Effector memory CD4-positive, alpha-beta T cell (primary cell): Measurements from ENCODE around the gene FSHB.

ENCODE experiments used
- DNase-seq, 3 donors: peaks; one replicate each; pipeline ENCODE4 v3.0.0-alpha.2; 2020
- H3K27ac ChIP-seq: 2 replicates; pipeline ENCODE4 v1.7.0; 2013; ENCODE audit warnings: mild to moderate bottlenecking, low read length, moderate library complexity; ENCODE audit not compliant: insufficient read depth, poor library complexity, severe bottlenecking
- H3K27me3 ChIP-seq: replicated peaks from 2 replicates; pipeline ENCODE4 v1.7.0; 2013; ENCODE audit warnings: mild to moderate bottlenecking, low read length; ENCODE audit not compliant: insufficient read depth, control insufficient read depth, poor library complexity, severe bottlenecking
- H3K36me3 ChIP-seq: 2 replicates; pipeline ENCODE4 v1.7.0; 2013; ENCODE audit warnings: mild to moderate bottlenecking, low read length, moderate library complexity; ENCODE audit not compliant: control insufficient read depth, insufficient read depth
- H3K4me1 ChIP-seq: 2 replicates; pipeline ENCODE4 v1.7.0; 2013; ENCODE audit warnings: low read length, mild to moderate bottlenecking; ENCODE audit not compliant: control insufficient read depth, insufficient read depth, poor library complexity, severe bottlenecking
- H3K4me3 ChIP-seq: 2 replicates; pipeline ENCODE4 v1.7.0; 2013; ENCODE audit warnings: low read length, low read depth, mild to moderate bottlenecking; ENCODE audit not compliant: insufficient read depth, poor library complexity, severe bottlenecking
- H3K9me3 ChIP-seq: 2 replicates; pipeline ENCODE4 v1.7.0; 2013; ENCODE audit warnings: mild to moderate bottlenecking, low read length, moderate library complexity; ENCODE audit not compliant: control insufficient read depth

The FSHB gene

DNA sequence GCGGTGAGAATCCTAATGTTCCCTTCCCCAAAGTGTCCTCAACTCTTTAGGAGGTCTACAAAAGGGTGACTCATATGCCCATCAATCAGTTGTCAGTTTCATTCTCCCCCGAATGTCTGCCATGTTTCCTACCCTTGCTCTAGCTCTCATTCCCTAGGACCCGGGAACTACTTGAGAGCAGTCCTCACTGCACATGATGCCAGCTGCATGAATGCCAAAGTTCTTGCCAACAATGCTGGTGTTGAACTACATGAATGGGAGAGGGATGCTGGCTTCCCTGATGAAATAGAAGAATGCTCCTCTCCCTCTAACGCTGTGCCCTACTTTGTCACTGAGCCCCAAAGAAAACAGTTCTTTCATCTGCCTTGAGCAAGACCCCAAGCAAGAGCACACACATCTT, 12.5 kb upstream of the FSHB start:
- H3K27ac ChIP-seq = no peak overlapping the region

DNA sequence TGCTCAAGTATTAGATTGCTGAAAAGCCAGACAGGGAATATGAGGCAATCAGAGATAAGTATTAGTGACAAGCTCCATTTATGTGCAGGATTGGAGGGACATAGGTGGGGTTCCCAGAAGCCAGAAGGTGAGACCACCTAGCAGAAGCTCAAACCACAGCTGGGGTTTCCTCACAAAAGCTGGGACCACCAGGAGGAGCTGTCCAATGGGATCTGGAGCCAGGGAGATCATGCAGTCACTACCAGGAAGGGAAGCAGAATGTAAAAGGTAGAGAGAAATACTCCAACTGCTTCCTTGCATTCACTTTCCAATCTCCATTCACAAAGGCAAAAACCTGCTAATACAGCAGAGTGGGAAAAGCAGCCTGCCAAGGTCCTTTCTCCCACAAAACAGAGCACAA, 5.2 kb upstream of the FSHB start:
- DNase-seq = no peak
- no peaks in the 10 kb centered on the region for H3K36me3 ChIP-seq
- no peaks in the 10 kb centered on the region for H3K27me3 ChIP-seq
- H3K4me3 ChIP-seq = no peak overlapping the region
- H3K9me3 ChIP-seq = no peaks in the 10 kb centered on the region
- no peak overlapping the region for H3K27ac ChIP-seq
- H3K4me1 ChIP-seq = no peaks in the 10 kb centered on the region

More for the DNA sequence above, 12.5 kb upstream of the FSHB start:
- H3K27me3 ChIP-seq = no peaks in the 10 kb centered on the region
- no peaks in the 10 kb centered on the region for H3K4me1 ChIP-seq
- no peak for DNase-seq
- H3K9me3 ChIP-seq = no peaks in the 10 kb centered on the region
- H3K36me3 ChIP-seq = no peaks in the 10 kb centered on the region
- H3K4me3 ChIP-seq = no peak overlapping the region

DNA sequence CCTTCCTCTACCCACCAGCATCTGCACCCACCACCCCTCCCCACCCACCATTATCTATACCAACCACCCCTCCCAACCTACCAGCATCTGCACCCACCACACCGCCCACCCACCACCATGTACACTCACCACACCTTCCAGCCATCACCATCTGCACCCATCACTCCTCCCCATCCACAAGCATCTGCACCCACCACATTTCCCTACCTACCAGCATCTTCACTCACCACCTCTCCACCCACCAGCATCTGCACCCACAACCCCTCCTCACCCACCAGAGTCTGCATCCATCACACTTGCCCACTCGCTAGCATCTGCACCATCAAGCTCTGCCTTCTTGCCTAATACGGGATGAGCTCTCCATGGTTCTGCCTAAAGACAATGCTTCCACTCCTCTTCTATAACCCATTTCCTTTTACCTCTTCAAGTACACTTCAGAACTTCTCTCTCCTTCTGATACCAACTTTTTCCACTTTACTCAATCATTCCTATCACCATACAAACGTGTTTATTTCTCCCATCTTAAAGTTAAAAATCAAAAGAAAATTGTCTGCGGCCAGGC, 2.4 kb upstream of the FSHB start:
- Histone ChIP-seq H3K27me3 (no peaks in the 10 kb centered on the region), H3K9me3 (no peaks in the 10 kb centered on the region), H3K4me3 (no peak overlapping the region), H3K27ac (no peak overlapping the region), H3K4me1 (no peaks in the 10 kb centered on the region), H3K36me3 (no peaks in the 10 kb centered on the region)
- no peak for DNase-seq

DNA sequence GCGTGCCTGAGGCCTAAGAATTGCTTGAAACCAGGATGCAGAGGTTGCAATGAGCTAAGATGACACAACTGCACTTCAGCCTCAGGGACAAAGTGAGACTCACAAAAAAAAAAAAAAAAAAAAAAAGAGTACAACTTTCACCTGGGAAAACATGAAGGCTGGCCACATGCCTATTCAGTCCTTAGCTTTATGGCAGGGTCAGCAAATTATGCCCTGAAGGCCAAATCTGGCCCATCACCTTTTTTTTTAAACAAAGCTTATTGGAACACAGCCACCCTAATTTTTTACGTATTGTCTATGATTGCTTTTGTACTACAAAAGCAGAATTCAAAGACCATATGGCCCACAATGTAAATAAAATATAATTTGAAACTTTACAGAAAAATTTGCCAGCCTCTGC, 8.2 kb downstream of the FSHB start:
- Histone ChIP-seq H3K27ac (no peak overlapping the region), H3K27me3 (no peaks in the 10 kb centered on the region), H3K9me3 (no peaks in the 10 kb centered on the region), H3K4me1 (no peaks in the 10 kb centered on the region), H3K4me3 (no peak overlapping the region), H3K36me3 (no peaks in the 10 kb centered on the region)
- no peak for DNase-seq

DNA sequence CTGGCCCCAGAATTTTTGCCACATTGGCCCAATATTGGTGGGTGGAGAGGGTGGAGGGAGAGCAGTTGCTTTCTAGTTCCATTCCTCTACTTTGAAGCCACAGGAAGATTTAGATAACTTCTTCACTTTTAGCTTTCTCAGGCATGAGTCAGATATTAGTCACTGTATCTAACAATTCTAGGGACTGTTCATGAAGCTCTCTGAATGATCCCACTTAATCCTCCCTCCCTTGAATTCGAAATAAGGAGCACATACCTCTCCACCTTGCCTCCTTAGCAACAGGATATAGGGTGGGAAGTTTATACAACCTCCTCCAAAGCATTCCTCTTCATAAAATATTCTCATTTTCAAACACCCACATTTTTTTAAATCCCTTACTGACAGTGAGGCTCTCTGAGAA, 13.5 kb downstream of the FSHB start:
- no peaks in the 10 kb centered on the region for H3K27me3 ChIP-seq
- no peak overlapping the region for H3K4me3 ChIP-seq
- no peak for DNase-seq
- H3K9me3 ChIP-seq = no peaks in the 10 kb centered on the region
- H3K36me3 ChIP-seq = no peaks in the 10 kb centered on the region
- H3K27ac ChIP-seq = no peak overlapping the region
- no peaks in the 10 kb centered on the region for H3K4me1 ChIP-seq

DNA sequence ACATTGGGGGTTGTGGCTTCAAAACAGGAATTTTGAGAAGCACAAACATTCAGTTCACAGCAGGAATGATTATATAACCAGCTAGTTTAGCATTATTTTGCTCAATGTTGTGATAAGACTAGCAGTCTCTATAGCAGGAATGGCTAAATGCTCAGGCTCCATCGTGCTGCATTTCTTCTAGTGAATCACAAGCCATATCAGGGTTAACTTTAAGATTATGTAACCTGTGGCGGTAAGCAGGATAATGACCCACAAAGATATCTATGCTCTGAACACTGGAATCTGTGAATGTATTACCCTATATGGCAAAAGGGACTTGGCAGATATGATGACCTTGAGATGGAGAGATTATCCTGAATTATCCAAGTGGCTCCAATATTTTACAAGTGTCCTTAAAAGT, 14.8 kb downstream of the FSHB start:
- Histone ChIP-seq H3K4me1 (no peaks in the 10 kb centered on the region), H3K9me3 (no peaks in the 10 kb centered on the region), H3K36me3 (no peaks in the 10 kb centered on the region), H3K4me3 (no peak overlapping the region), H3K27me3 (no peaks in the 10 kb centered on the region), H3K27ac (no peak overlapping the region)
- DNase-seq = no peak

DNA sequence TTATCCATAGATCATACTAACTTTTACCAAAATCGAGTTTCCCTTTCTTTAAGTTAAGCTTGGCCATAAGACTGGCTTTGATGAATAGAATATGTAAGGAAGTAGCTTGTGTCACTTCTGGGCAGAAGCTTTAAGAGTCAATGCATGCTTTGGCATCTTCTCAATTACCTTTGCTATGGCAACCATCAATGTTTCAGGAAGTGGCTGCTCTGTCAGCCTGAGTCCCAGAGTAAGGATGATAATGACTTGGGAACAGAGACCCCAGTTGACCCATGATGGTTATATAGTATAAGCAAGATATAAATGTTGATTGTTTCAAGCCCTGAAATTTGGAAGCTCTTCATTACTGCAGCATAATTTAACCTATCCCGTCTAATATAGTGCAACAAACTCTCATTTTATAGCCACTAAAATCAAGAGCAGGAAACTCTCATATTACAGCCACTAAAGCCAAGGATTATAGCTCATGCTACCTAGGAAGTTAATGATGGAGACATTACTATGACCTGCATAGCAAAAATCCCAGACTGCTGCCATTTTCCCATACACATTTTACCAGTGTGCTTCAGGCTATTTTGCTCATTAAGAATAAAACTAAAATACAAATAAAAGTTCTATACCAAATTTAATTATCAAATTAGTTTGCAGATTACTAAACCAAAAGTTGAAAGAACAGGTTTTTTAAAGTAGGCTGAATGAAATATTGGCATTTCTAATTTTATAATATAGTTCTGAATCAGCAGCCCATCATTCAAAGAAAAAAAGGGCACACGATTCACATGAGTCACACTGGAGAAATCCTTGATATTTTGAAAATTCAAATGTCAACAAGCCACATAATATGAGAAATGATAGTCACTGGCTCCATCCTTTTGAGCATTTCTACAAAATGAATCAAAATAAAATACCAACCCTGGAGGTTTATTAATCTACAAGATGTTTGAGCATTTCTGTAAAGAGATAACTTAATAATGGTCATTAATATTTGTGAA, 23.8 kb downstream of the FSHB start:
- no peaks in the 10 kb centered on the region for H3K4me1 ChIP-seq
- no peaks in the 10 kb centered on the region for H3K36me3 ChIP-seq
- no peaks in the 10 kb centered on the region for H3K9me3 ChIP-seq
- H3K27ac ChIP-seq = no peak overlapping the region
- H3K27me3 ChIP-seq = no peaks in the 10 kb centered on the region
- H3K4me3 ChIP-seq = no peak overlapping the region
- no peak for DNase-seq

DNA sequence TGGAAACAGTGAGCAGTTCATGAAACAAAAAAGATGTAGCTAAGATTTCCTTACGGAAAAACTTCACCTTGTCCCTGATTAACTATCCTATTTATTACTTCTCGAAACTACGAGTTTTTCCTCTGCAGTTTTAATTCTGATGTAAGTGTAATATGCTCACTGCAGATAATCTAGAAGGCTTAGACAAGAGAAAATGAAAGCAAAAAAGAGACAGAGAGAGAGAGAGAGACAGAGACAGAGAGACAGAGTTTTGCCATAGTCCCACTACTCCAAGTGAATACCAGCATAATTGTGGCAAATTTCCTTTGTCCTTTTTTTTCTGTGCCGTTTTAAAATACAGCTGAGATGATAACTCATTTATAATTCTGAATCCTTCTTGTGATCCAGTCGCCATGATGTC, 24.8 kb downstream of the FSHB start:
- Histone ChIP-seq H3K27ac (no peak overlapping the region), H3K4me1 (no peaks in the 10 kb centered on the region), H3K36me3 (no peaks in the 10 kb centered on the region), H3K9me3 (no peaks in the 10 kb centered on the region), H3K27me3 (no peaks in the 10 kb centered on the region), H3K4me3 (no peak overlapping the region)
- no peak for DNase-seq

DNA sequence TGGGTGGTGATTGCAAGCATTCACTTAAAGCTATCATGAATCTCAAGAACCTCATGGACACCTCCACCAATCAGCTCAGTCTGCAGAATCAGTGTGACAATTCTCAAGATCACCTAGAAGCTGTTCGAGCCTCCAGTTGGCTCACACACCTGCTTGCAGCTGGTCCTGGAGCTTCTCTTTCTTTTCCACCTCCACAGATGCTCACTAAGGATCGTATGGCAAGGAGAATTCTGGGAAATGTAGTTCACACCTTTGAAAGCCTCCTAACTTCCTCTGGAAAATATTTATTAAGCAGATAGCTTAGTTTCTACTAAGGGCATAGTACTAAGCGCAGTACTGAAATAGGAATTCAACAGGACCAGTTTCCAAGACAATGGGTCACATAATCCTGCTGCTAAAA, 26.2 kb downstream of the FSHB start:
- no peaks in the 10 kb centered on the region for H3K4me1 ChIP-seq
- no peaks in the 10 kb centered on the region for H3K36me3 ChIP-seq
- H3K27ac ChIP-seq = no peak overlapping the region
- H3K9me3 ChIP-seq = no peaks in the 10 kb centered on the region
- no peaks in the 10 kb centered on the region for H3K27me3 ChIP-seq
- no peak for DNase-seq
- H3K4me3 ChIP-seq = no peak overlapping the region

DNA sequence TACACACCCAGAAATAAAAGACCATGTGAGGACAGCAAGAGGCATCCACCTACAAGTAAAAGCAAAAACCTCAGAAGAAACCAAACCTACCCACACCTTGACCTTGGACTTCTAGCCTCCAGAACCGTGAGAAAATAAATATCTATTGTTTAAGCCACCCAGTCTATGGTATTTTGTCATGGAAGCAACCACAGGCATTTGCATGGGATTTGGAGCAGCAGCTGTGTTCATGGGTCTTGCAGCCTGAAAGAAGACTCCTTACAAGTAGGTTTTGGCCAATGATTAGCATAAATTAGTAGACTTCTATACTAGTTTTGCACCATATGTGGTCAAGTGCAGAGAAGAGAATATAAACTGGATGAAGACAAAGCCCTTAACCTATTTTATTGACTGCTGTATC, 27.9 kb downstream of the FSHB start:
- no peak for DNase-seq
- Histone ChIP-seq H3K27ac (no peak overlapping the region), H3K9me3 (no peaks in the 10 kb centered on the region)

More for the DNA sequence above, 27.9 kb downstream of the FSHB start:
- Histone ChIP-seq H3K4me1 (no peaks in the 10 kb centered on the region), H3K36me3 (no peaks in the 10 kb centered on the region), H3K4me3 (no peak overlapping the region), H3K27me3 (no peaks in the 10 kb centered on the region)
